GM18498 (cell line): ENCODE results near the gene FOXP1.
"Not testable (repeated sequence)": the region's sequence is repeated elsewhere in the genome, so short reads cannot be mapped to it uniquely, and the experiment has no call there.

Source experiments
- ATAC-seq: cut with Tn5 transposase; IDR thresholded peaks from one replicate; pipeline ENCODE4 v1.9.1; 2021; ENCODE audit warnings: mild to moderate bottlenecking, moderate library complexity; ENCODE audit not compliant: unreplicated experiment

Gene FOXP1

DNA sequence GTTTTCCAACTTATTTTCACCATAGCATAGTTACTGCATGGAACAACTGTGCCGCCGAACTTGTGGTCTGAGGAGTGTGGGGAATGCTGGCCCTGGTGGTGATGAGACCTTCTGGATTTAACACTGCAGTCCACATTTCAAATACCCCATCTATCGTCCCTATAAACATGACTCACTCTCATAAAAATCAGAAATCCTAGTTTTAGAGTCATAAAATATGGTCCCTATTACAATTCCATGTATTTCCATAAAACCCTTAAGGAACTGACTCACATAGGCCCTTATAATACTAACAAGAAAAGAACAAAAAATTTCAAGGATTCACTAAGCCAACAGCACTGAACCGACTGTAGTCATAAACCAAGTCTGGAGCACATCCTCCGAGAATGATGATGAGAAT is 147.2 kb downstream of the FOXP1 start:
- no peak for ATAC-seq

GRCh38 chr3:71435836-71436235 is 147.7 kb downstream of the FOXP1 start:
- not testable (repeated sequence) for ATAC-seq

DNA sequence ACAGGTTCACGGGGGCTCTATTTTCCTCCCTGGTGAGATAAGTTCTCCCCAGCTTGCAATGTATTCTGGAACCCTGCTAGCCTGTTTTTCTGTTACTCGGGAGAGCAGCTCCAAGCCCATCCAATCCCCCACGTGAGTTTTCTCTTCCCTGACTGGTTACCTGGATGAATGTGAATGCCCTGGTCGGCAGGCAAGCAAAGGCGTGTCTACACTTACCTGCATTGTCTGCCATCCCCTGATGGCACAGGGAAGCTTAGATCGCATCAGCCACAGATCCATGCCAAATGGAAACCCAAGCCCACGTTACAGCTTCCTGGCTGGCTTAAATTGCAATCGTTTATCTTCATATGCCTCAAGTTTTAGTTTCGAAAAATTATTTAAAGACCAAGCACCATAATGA is 149.9 kb downstream of the FOXP1 start:
- ATAC-seq = no peak

DNA sequence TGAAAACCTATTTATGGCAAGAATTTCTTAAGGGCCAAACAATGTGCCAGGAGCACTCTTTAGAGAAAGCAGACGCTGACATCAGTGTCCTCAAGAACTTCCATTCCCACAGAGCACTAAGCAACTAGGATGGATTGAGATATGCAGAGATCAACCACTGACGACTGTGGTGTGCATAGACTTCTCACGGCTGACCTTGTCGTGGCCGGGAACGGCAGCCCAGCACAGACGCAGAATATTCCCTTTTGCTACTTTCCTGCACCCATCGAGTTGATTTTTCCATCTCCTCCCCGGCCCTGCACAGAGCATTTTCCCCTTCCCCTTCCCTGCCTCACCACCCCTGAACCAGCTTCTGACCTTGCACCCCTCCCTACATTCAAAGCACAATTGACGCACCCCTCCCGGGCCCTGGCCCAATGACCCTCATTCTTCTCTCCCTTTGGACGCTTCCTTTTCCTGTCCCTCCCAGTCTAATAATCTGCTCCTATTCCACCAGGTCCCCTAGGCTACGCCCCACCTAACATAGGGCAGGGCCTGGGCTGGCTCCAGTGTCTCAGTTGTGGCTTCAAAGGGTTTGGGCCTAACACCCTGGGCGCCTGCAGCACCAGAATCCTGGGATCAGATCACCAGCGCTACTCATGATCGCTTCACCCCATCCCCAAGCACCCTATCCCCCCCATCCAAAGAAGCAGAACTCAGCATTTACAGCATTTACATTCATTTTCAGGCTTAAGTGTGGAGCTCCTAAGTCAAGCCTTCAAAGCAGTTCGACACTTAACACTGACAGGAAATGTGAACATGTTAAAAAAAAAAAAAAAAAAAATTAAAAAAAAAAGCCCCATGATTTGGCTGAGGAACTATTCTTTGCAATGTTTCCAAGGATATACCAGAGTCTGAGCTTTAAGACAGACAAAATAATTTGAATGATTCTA is 151.2 kb downstream of the FOXP1 start:
- no peak for ATAC-seq

GRCh38 chr3:71430941-71431552 is 152.5 kb downstream of the FOXP1 start:
- no peak for ATAC-seq

GRCh38 chr3:71429597-71429988 is 153.9 kb downstream of the FOXP1 start:
- ATAC-seq = no peak

GRCh38 chr3:71428841-71429596 is 154.5 kb downstream of the FOXP1 start:
- no peak for ATAC-seq

DNA sequence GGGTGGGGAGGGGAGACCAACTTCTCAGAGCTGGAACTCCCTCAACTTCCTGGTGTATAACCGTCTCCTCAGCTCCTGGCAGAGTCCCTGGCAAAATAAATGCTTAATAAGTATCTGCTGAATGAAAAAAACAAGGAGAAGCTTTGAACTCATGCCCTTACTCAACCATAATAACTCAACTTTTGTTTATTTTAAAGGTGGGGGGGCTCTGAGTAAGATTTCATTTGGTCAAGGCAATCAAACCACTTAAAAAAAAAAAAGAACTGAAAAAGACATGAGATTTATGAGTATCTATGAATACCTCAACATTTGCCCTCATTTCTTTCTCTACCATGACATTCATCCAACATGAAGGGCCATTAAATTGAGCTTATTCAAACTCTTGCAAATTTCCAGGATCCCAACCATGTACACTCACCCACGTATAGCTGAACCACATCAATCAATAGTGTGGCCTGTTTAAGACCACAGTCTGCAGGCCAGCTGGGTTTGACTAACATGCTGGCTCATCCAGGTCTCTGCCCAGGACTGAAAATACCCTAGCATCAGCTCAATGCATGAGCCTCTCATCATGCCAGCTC is 157.9 kb downstream of the FOXP1 start:
- ATAC-seq = no peak

GRCh38 chr3:71423151-71423906 is 160.2 kb downstream of the FOXP1 start:
- no peak for ATAC-seq

GRCh38 chr3:71421820-71422566 is 161.5 kb downstream of the FOXP1 start:
- peak; percentile 91 for ATAC-seq

DNA sequence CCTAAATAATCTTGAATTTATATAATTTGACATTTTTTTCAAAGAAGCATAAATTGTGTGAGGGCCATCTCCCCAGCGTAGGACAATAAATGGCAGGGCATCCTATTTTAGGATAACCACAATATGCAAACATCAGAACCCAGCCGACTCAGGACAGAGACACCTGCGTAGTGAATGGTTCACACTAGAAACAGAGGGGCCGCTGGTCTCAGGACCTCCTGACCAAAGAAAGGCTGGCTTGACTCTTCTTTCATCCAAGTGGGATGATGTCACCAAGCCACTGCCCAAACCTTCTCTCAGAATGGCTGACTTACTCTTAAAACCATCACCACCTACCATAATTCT is 162.1 kb downstream of the FOXP1 start:
- peak; percentile 63 for ATAC-seq

- ATAC-seq = no peak
Measured at GRCh38 chr3:71419369-71419768, 164.2 kb downstream of the FOXP1 start.

- ATAC-seq = no peak
Measured at GRCh38 chr3:71417791-71418190, 165.7 kb downstream of the FOXP1 start.

DNA sequence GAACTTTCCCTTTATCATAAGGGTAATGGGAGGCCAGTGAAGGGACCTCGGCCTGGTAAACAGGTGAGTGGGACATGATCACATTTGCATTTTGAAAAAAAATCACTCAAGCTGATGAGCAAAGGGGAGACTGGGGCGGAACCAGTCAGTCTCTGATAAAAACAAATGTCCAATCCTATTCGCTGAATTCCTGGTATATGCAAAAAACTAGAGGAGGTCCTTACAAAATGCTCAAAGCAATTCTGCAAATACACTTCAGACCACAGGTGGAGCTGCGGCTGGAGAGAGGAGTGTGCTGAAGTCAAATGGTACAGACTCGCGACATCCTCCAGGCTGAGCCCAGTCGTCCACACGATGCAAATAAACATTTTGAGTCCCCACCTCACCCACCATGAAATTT is 166.7 kb downstream of the FOXP1 start:
- ATAC-seq = no peak

DNA sequence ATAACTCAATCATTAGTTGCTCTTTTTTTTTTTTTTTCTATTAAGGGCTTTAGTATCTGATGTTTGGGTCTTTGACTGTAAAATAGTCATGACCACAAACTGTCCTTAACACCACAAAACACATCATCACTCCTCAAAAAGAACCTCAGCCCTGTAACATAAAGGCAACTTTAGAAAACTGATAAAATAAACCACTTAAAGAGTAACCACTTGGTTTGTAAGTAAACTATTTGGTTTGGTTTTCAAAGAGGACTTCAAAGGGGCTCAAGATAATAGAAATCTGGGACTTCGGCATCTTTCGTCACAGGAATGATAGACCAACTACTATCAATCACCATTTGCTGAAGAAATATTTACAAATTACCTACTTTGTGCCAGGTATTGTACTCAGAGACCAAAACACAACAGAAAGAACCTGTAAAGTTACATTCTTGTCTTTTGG is 167.8 kb downstream of the FOXP1 start:
- ATAC-seq = no peak

DNA sequence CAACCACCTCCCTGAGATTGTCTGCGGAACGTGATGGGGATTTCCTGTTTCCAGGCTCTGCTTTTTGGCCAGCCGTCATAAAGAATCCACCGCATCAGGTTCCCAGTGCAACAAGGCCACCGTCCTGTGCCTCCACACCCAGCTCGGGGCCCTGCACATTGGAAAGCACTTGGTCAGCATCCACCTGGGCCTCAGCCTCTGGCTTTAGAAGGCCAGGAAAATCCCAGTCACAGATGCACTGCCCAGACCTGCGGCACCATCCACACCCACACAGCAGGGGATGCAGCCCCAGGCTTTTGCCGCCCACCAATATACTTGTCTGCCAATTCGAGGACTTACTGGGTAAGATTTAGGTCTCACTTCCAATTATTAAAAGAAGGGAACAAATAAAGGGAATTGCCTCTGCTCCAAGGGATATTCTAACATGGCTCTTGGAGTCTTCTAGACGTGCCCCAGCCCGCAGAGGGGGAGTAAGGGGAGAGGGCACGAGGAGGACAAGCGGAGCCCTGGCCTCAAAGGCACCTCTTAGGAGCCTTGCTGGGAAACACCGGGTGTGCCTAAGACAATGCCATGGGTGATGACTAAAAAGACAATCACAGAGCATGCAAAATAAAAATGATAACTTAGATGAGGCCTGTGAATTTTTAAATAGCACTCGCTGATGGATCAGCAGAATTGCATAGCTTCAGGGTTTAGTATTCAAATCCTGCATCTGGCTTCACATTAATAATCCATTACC is 169.2 kb downstream of the FOXP1 start:
- no peak for ATAC-seq

DNA sequence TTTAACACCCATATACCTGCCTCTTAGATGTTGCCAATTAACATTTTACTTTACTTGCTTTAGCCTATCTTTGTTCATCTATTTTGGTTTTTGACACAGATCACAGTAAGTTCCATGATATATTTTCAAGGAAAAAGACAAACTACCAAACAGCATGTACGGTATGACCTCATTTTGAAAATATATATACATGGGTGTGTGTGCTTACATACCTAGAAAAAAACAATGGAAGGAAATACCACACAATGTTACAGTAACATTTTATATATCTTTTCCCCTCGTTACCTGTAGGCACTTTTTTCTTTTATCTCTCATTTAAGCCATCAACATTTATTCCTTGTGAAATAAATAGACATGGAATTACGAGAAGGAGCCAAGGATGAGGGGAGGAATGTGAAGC is 170.0 kb downstream of the FOXP1 start:
- no peak for ATAC-seq

DNA sequence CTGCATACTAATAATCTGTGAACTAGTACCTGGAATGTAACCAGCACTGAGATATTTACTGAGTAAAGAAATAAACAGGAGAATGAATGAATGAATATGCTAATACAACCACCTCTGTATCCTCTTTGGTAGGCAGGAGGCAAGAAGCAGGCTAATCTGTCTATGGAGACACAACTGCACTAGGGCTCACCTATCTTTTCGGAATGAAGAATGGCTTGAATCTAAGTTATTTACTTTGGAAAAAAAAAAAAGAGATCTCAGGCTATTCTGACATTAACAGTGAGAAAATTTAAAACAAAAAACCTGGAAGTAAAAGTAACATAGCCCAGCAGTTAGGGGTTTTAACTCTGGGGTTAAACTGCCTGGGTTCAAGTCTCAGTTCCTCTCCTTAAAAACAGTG is 174.2 kb downstream of the FOXP1 start:
- ATAC-seq = no peak

DNA sequence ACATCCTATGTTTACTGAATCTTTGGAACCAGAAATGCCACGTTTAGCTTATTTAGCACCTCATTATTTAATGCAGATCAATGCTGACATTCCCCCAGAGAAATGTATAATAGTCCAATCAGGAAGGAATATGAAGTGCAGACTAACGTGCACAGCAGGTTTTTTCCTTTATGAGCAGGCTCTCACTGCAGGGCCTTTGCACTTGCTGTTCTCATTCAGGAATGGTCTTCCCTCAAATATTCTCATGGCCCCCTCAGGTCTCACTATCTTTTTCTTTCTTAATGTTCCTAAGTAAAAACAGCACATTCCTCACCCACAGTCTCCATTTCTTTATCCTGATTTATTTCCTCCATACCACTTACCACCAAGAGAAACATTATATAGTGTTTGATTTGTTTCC is 174.6 kb downstream of the FOXP1 start:
- ATAC-seq = no peak
